ENCODE data around the gene UNC5CL. TPM values are rescaled to one million over a fixed set of nuclear protein-coding genes. Genes with fewer than 3 reads are reported as not detected.
A peak's percentile ranks its signal among the peaks of the same experiment; 100 is the strongest.
"Not testable (repeated sequence)": the region's sequence is repeated elsewhere in the genome, so short reads cannot be mapped to it uniquely, and the experiment has no call there.

UNC5CL gene
- total and polyA plus RNA-seq, 2 donors (not counting 1 experiment from before 2014, with no cell fraction given): 4.5 to 4.7 TPM

- H3K27ac Mint-ChIP-seq; H3K4me1 ChIP-seq (ENCODE audit: control insufficient read depth in 2 of 2, insufficient read depth in 2 of 2, low read length in 2 of 2); H3K9ac ChIP-seq (ENCODE audit: low read length); H3K9me3 Mint-ChIP-seq (ENCODE audit: insufficient read depth); H3K4me2 ChIP-seq (replicated peaks; ENCODE audit: low read depth, low read length, poor library complexity, severe bottlenecking); POLR2A ChIA-PET; H3K9me3 ChIP-seq (ENCODE audit: control extremely low read depth in 1 of 3, control insufficient read depth in 2 of 3, insufficient read depth in 1 of 3, low read length in 2 of 3); H3K4me3 Mint-ChIP-seq; H3K4me3 ChIP-seq (ENCODE audit: control extremely low read depth in 1 of 5, extremely low read depth in 1 of 5, insufficient read depth in 1 of 5, low read depth in 2 of 5, low read length in 4 of 5); H3K27ac ChIP-seq (ENCODE audit: low read length in 2 of 2); H2AFZ ChIP-seq (ENCODE audit: insufficient read depth, low read depth, low read length, poor library complexity, severe bottlenecking); H4K20me1 ChIP-seq (ENCODE audit: control insufficient read depth, insufficient read depth, low read length, poor library complexity, severe bottlenecking); H3K36me3 ChIP-seq (replicated peaks in 1 of 2; ENCODE audit: control extremely low read depth in 1 of 2, control insufficient read depth in 1 of 2, extremely low read depth in 1 of 2, insufficient read depth in 2 of 2, low read length in 1 of 2); H3K4me1 Mint-ChIP-seq; H3K79me2 ChIP-seq (ENCODE audit: control insufficient read depth, insufficient read depth, low read length): not testable (repeated sequence)
- CTCF ChIA-PET: interaction anchor here (0.7 kb wide), 1 partner anchor 193 kb away, joined by 3 read pairs; no protein-coding TSS in a partner anchor
- intact Hi-C loops (cut with micrococcal nuclease): loop anchor here (1.0 kb wide), 2 partner anchors 22 to 65 kb away; no protein-coding TSS in a partner anchor
- peaks cover 32% of the 10 kb centered on the region for H3K27me3 Mint-ChIP-seq
- ATAC-seq (ENCODE audit: low read depth) (peak; percentile 72), DNase-seq (peak; percentile 76)
- TF ChIP-seq CTCF (IDR thresholded peaks at IDR 0.05): peak; percentile 91
- H3K27me3 ChIP-seq (replicated peaks in 1 of 4; ENCODE audit: control extremely low read depth in 1 of 4, control insufficient read depth in 3 of 4, insufficient read depth in 4 of 4, low read length in 3 of 4): peaks cover 0 to 20% (median 9%) of the 10 kb centered on the region in 4 experiments
- WGBS (ENCODE audit: insufficient coverage): 0% methylated on average over 3 of the region's 7 CpGs
Observed at GRCh38 chr6:41006217-41006616, 32.8 kb downstream of the UNC5CL start.

GRCh38 chr6:41002168-41002567 is 36.9 kb downstream of the UNC5CL start:
- no peak overlapping the region for H3K4me3 Mint-ChIP-seq
- H3K36me3 ChIP-seq (replicated peaks in 1 of 2; ENCODE audit: control extremely low read depth in 1 of 2, control insufficient read depth in 1 of 2, extremely low read depth in 1 of 2, insufficient read depth in 2 of 2, low read length in 1 of 2): no peaks in the 10 kb centered on the region
- POLR2A ChIA-PET: no interaction called here
- H2AFZ ChIP-seq (ENCODE audit: insufficient read depth, low read depth, low read length, poor library complexity, severe bottlenecking): no peak overlapping the region
- 79% methylated on average over 3 of the region's 3 CpGs for WGBS (ENCODE audit: insufficient coverage)
- no peak for DNase-seq
- H3K27me3 Mint-ChIP-seq: peaks cover 35% of the 10 kb centered on the region
- no peaks in the 10 kb centered on the region for H3K79me2 ChIP-seq (ENCODE audit: control insufficient read depth, insufficient read depth, low read length)
- intact Hi-C loops (cut with micrococcal nuclease): no loop called here
- no peaks in the 10 kb centered on the region for H4K20me1 ChIP-seq (ENCODE audit: control insufficient read depth, insufficient read depth, low read length, poor library complexity, severe bottlenecking)
- H3K9ac ChIP-seq (ENCODE audit: low read length): no peak overlapping the region
- H3K27ac Mint-ChIP-seq: no peak overlapping the region
- TF ChIP-seq CTCF (IDR thresholded peaks at IDR 0.05) (no peak), EZH2 (IDR thresholded peaks at IDR 0.05; ENCODE audit: borderline replicate concordance, insufficient read depth, low read depth, low read length, poor library complexity, severe bottlenecking) (no peak)
- H3K4me2 ChIP-seq (replicated peaks; ENCODE audit: low read depth, low read length, poor library complexity, severe bottlenecking): no peak overlapping the region
- no peaks in the 10 kb centered on the region for H3K9me3 ChIP-seq (ENCODE audit: control extremely low read depth in 1 of 3, control insufficient read depth in 2 of 3, insufficient read depth in 1 of 3, low read length in 2 of 3)
- H3K9me3 Mint-ChIP-seq (ENCODE audit: insufficient read depth): no peaks in the 10 kb centered on the region
- ATAC-seq (ENCODE audit: low read depth): no peak
- H3K4me1 Mint-ChIP-seq: no peaks in the 10 kb centered on the region
- H3K4me3 ChIP-seq (ENCODE audit: control extremely low read depth in 1 of 5, extremely low read depth in 1 of 5, insufficient read depth in 1 of 5, low read depth in 2 of 5, low read length in 4 of 5): no peak overlapping the region
- H3K4me1 ChIP-seq (ENCODE audit: control insufficient read depth in 2 of 2, insufficient read depth in 2 of 2, low read length in 2 of 2): no peaks in the 10 kb centered on the region
- CTCF ChIA-PET: interaction anchor here (1.0 to 1.3 kb wide), 3 partner anchors 26 to 67 kb away, joined by 3 read pairs; no protein-coding TSS in a partner anchor
- no peak overlapping the region for H3K27ac ChIP-seq (ENCODE audit: low read length in 2 of 2)
- peaks cover 0 to 23% (median 7%) of the 10 kb centered on the region in 4 experiments for H3K27me3 ChIP-seq (replicated peaks in 1 of 4; ENCODE audit: control extremely low read depth in 1 of 4, control insufficient read depth in 3 of 4, insufficient read depth in 4 of 4, low read length in 3 of 4)
